RWPE2 (cell line): ENCODE data around the gene CADPS.

Experiments
- ATAC-seq: fragments of 200-7000 bp; cut with Tn5 transposase; 3 replicates; pipeline ENCODE4 v1.9.1; 2021; ENCODE audit warnings: low read depth
- DNase-seq: peaks from one replicate; pipeline ENCODE4 v3.0.0-alpha.2; 2020; ENCODE audit warnings: low spot score
- H3K27ac ChIP-seq: fragments of 450-650 bp; 2 replicates; pipeline ENCODE4 v1.5.1; 2017; ENCODE audit warnings: mild to moderate bottlenecking; ENCODE audit not compliant: poor library complexity, severe bottlenecking
- H3K27me3 ChIP-seq: fragments of 250-450 bp; sonication (Bioruptor Pico); 2 replicates; pipeline ENCODE4 v1.5.1; 2021; ENCODE audit warnings: mild to moderate bottlenecking, moderate library complexity; ENCODE audit not compliant: insufficient read depth, poor library complexity, severe bottlenecking
- H3K36me3 ChIP-seq: fragments of 250-450 bp; sonication (Bioruptor Pico); 2 replicates; pipeline ENCODE4 v1.5.1; 2020; ENCODE audit warnings: low read depth, mild to moderate bottlenecking, moderate library complexity
- H3K4me1 ChIP-seq: fragments of 250-450 bp; sonication (Bioruptor Pico); 2 replicates; pipeline ENCODE4 v1.5.1; 2021; ENCODE audit warnings: mild to moderate bottlenecking, moderate library complexity; ENCODE audit not compliant: insufficient read depth, poor library complexity, severe bottlenecking
- H3K4me3 ChIP-seq: fragments of 250-450 bp; sonication (Bioruptor Pico); 2 replicates; pipeline ENCODE4 v1.5.1; 2021; ENCODE audit warnings: mild to moderate bottlenecking, moderate library complexity; ENCODE audit not compliant: severe bottlenecking
- H3K9me3 ChIP-seq: fragments of 250-450 bp; sonication (Bioruptor Pico); 2 replicates; pipeline ENCODE4 v1.5.1; 2021; ENCODE audit warnings: mild to moderate bottlenecking, moderate library complexity; ENCODE audit not compliant: severe bottlenecking
- CTCF ChIP-seq: fragments of 450-650 bp; IDR thresholded peaks from one replicate; pipeline ENCODE4 v1.5.1; 2017; ENCODE audit warnings: mild to moderate bottlenecking, moderate library complexity; ENCODE audit not compliant: poor library complexity, severe bottlenecking

Gene CADPS

GRCh38 chr3:62863648-62864047, 11.6 kb downstream of the CADPS start:
- Histone ChIP-seq H3K4me1 (no peaks in the 10 kb centered on the region), H3K4me3 (no peak overlapping the region), H3K36me3 (no peaks in the 10 kb centered on the region), H3K27ac (no peak overlapping the region), H3K9me3 (no peaks in the 10 kb centered on the region), H3K27me3 (peaks cover 1% of the 10 kb centered on the region)
- ATAC-seq (no peak), DNase-seq (no peak)
- no peak for TF ChIP-seq CTCF

GRCh38 chr3:62859203-62859791, 15.9 kb downstream of the CADPS start:
- ATAC-seq (no peak), DNase-seq (no peak)
- Histone ChIP-seq H3K27ac (no peak overlapping the region), H3K27me3 (no peaks in the 10 kb centered on the region), H3K36me3 (no peaks in the 10 kb centered on the region), H3K4me1 (no peaks in the 10 kb centered on the region), H3K4me3 (no peak overlapping the region), H3K9me3 (no peaks in the 10 kb centered on the region)
- TF ChIP-seq CTCF, result no peak

- Histone ChIP-seq H3K9me3 (no peaks in the 10 kb centered on the region), H3K4me3 (no peak overlapping the region), H3K4me1 (no peaks in the 10 kb centered on the region), H3K36me3 (no peaks in the 10 kb centered on the region), H3K27me3 (peaks cover 5% of the 10 kb centered on the region), H3K27ac (no peak overlapping the region)
- TF ChIP-seq CTCF, result no peak
- no peak for DNase-seq
- no peak for ATAC-seq
Observed at GRCh38 chr3:62845996-62846395, 29.2 kb downstream of the CADPS start.

GRCh38 chr3:62843508-62843907, 31.7 kb downstream of the CADPS start:
- Histone ChIP-seq H3K27me3 (peaks cover 5% of the 10 kb centered on the region), H3K9me3 (no peaks in the 10 kb centered on the region), H3K4me1 (no peaks in the 10 kb centered on the region), H3K36me3 (no peaks in the 10 kb centered on the region), H3K4me3 (no peak overlapping the region), H3K27ac (no peak overlapping the region)
- no peak for ATAC-seq
- no peak for TF ChIP-seq CTCF
- no peak for DNase-seq

- no peaks in the 10 kb centered on the region for H3K36me3 ChIP-seq
- H3K27me3 ChIP-seq, result peaks cover 20% of the 10 kb centered on the region
- DNase-seq (no peak), ATAC-seq (no peak)
- no peaks in the 10 kb centered on the region for H3K9me3 ChIP-seq
- TF ChIP-seq CTCF, result no peak
- H3K4me1 ChIP-seq, result no peaks in the 10 kb centered on the region
- H3K4me3 ChIP-seq, result no peak overlapping the region
- no peak overlapping the region for H3K27ac ChIP-seq
Observed at GRCh38 chr3:62839748-62840147, 35.5 kb downstream of the CADPS start.
